CD4-positive, alpha-beta T cell treated with Interferon gamma for 1 hour (primary cell): Measurements from ENCODE around the gene LZIC.

Experiments used
- DNase-seq: peaks from one replicate; pipeline ENCODE4 v3.0.0-alpha.2; 2020

The LZIC gene

GRCh38 chr1:9883585-9884449 is 59.4 kb downstream of the LZIC start:
- no peak for DNase-seq

- no peak for DNase-seq
Measured at GRCh38 chr1:9882945-9883303, 60.3 kb downstream of the LZIC start.

GRCh38 chr1:9882296-9882944 is 60.8 kb downstream of the LZIC start:
- no peak for DNase-seq

GRCh38 chr1:9881838-9882249 is 61.3 kb downstream of the LZIC start:
- no peak for DNase-seq
